ENCODE results near the gene TOGARAM2.

- TF ChIP-seq CTCF (conservative IDR thresholded peaks at IDR 0.05; ENCODE audit: low read depth in 2 of 2) (no peak), POLR2AphosphoS5 (IDR thresholded peaks at IDR 0.05; ENCODE audit: low read depth) (no peak), EZH2 (IDR thresholded peaks at IDR 0.05; ENCODE audit: low read depth, unreplicated experiment) (no peak), REST (IDR thresholded peaks at IDR 0.05; ENCODE audit: unreplicated experiment) (no peak), CREB1 (CRISPR knock-in tag; IDR thresholded peaks at IDR 0.05; ENCODE audit: low read depth) (no peak), EZH2phosphoT487 (IDR thresholded peaks at IDR 0.05; ENCODE audit: unreplicated experiment) (no peak), STAT1 (IDR thresholded peaks at IDR 0.05; ENCODE audit: unreplicated experiment) (no peak), NANOG (IDR thresholded peaks at IDR 0.05; ENCODE audit: borderline replicate concordance) (no peak), ZNF114 (CRISPR knock-in tag; IDR thresholded peaks at IDR 0.05) (no peak), ZNF331 (CRISPR knock-in tag; IDR thresholded peaks at IDR 0.05; ENCODE audit: low read depth) (no peak)
- TF ChIP-seq, protein P1, sequence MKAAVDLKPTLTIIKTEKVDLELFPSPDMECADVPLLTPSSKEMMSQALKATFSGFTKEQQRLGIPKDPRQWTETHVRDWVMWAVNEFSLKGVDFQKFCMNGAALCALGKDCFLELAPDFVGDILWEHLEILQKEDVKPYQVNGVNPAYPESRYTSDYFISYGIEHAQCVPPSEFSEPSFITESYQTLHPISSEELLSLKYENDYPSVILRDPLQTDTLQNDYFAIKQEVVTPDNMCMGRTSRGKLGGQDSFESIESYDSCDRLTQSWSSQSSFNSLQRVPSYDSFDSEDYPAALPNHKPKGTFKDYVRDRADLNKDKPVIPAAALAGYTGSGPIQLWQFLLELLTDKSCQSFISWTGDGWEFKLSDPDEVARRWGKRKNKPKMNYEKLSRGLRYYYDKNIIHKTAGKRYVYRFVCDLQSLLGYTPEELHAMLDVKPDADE (IDR thresholded peaks at IDR 0.05), result no peak
Measured at GRCh38 chr2:28970464-28971160, 10.5 kb upstream of the TOGARAM2 start.

All from GM23338 (cell line).